Measurements from ENCODE around the gene MMEL1.
"Not testable (repeated sequence)": the region's sequence is repeated elsewhere in the genome, so short reads cannot be mapped to it uniquely, and the experiment has no call there.

MMEL1 gene

DNA sequence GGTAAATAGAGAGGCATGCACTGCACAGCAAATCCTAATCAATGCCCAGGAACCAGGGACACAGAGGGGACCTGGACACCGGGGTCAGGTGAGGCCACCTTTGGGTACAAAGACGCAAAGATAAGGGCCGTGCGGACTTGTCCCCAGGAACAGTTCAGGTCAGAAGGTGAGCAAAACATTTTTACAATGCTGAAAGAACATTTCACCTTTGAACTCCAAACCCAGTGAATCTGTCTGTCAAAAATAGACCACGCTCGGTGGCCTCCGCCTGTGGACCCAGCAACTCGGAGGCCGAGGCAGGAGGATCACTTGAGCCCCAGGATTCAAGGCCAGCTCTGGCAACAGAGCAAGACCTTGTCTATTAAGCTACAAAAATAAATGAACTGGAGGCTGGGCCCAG, 61.5 kb downstream of the MMEL1 start:
- no peak for DNase-seq

DNA sequence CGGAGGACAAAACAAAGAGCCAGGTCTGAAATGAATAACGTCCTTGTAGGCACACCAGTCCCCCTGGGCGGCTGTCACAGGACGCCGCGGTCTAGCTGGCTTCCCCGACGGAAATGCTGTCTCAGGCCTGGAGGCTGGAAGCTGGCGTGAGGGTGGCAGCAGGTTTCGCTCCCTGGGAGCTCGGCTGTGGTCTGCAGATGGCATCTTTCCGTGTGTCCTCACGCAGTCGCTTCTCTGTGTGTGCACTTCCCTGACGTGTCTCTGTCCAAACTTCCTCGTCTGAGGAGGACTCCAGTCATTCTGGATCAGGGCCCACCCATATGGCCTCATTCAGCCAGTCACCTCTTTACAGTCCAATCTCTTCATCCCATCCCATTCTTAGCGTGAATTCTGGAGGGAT, 62.5 kb downstream of the MMEL1 start:
- no peak for DNase-seq

DNA sequence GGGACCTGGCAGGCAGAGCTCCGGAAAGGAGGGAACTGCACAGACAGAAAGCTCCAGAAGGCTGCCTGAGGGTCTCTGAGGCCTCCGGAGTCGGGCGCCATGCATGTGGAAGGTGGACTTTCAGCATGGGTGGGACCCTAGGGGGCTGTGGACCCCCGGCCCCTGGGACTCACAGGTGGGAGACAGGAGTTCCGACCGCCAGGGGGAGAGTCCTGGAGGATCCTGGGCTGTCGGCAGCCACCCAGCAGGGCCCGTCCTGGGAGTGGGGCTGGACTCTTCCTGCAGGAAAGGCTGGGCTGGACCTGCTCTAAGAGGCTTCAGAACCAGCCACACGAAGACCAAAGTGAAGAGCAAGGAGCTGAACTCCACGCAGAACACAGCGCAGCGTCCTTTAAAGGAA, 63.1 kb downstream of the MMEL1 start:
- DNase-seq: not testable (repeated sequence)

DNA sequence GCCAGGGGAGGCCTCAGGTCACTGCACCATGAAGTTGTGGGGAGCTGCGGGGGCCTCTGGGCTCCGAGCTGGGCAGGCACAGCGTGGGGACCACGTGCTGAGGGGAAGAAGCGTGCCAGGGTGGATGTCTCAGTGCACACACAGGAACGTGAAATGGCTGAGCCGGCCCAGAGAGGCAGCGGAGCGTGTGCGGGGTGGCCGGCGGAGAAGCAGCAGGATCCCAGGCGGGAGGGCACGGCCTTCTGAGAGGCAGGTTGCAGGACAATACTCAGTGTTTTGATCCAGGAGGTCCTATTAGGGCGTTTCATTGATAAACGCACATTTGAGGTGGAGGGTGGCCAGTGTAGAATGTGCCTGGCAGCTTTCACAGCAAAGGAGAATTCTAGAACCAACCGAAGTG, 63.8 kb downstream of the MMEL1 start:
- no peak for DNase-seq

DNA sequence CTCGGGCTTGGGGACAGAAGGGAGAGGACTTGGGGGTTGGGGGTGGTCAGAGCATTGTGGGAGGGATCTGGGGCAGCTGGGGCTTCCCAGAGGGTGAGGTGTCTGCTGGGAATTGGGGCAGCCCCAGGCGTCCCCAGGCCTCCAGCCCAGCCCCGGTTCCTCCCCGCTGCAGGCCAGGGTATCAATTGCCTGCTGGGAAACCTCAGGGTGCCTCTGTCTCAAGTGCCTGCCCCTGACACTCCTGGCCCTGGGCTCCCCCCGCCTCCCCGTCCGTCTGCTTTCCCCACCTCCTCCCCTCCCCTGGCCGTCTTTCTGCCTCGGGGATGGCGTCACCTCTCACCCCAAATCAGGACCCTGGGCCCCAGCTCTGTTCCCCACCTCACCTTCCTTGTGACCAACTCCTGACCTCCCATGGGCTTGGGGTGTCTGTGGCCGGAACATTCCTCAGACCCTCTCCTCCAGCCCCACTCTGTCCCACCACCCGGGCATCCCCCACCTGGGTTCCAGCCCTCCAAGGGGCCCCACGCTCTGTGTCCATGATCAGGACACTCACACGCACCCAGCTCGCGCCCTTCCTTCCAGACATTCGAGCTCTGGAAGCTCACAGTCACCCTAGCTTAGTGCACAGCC, 64.5 kb downstream of the MMEL1 start:
- not testable (repeated sequence) for DNase-seq

DNA sequence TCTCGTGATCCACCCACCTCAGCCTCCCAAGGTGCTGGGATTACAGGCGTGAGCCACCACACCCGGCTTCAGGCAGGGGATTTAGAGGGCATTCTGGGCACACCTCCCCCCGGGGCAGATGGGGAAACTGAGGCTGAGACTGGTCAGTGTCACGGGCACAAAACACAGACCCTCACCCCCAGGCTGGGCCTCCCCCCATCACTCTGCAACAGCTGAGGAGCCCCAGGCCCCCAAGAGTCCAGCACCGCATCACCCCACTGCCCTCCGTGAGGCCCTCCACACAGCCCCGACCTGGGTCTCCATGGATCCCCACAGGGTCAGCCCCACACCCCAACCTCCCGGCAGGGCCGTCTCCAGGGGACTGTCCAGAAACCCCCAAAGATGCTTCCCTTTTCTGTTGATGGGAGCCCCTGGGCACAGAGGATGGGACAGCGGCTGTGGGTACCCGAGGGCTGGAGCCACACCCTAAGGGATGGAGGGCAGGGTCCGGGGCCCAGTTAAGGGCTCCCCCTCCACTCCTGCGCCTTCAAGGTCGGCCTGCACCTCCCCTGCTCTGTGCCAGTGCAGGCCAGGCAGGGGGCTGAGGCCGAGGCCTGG, 65.6 kb downstream of the MMEL1 start:
- no peak for DNase-seq

DNA sequence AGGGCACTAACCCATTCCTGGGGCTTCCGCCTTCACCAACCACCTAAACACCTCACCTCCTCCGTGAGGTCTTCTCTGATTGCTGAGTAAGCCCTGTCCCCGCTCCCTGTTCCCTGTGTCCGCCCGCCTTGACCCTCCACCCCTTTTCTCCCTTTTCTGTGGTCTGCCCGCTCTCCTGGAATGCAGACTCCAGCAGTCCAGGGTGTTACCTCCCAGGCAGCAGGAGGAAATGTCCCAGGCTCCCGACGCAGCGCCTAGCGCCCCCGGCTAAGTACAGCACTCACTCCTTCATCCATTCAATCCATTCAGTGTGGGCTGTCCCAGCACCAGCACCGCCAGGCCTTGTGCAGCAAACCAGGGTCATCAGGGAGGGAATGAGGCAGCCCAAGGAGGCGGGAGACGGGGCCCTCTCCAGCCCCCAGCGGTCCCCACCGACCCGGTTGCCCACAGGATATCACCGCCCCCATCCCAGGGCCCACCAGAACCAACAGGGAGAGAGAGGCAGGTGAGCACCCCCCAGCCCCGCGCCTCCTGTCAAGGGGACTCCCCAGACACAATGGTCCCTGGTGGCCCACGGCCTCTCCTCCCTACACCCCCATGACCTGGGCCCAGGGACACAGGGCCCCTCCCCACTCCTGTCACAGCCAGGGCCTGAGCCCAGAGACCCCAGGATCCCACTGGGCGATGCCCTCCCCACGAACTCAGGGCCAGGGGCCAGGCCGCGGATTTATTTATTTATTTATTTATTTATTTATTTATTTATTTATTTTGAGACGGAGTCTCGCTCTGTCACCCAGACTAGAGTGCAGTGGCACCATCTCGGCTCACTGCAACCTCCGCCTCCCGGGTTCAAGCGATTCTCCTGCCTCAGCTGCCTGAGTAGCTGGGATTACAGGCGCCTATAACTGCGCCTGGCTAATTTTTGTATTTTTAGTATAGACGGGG, 66.4 kb downstream of the MMEL1 start:
- DNase-seq: no peak

DNA sequence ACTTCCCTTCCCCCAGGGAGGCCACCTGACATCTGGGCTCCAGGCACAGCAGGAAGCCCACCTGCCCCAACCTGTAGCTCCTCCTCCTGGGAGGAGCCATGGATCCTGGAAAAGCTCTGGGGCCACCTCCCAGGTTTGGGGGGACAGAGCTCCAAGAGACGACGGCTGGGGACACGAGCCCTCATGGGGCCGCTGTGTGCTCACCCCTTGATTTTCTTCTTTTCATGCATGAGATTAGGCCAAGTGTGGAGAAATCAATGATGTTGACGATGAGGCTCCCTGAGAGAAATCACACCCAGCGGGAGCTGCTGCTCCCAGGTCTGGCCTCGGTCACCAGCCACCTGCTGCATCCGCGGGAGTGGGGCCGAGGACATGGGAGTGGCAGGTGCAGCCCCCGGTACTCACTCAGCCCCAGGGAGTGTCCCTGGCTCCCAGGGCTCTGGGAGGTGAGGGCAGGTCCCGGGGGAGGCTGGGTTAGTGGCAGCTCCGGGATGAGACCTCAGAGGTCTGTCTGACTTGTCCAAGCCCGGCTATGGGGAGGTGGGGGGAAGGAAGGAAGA, 67.9 kb downstream of the MMEL1 start:
- DNase-seq: peak; percentile 73

DNA sequence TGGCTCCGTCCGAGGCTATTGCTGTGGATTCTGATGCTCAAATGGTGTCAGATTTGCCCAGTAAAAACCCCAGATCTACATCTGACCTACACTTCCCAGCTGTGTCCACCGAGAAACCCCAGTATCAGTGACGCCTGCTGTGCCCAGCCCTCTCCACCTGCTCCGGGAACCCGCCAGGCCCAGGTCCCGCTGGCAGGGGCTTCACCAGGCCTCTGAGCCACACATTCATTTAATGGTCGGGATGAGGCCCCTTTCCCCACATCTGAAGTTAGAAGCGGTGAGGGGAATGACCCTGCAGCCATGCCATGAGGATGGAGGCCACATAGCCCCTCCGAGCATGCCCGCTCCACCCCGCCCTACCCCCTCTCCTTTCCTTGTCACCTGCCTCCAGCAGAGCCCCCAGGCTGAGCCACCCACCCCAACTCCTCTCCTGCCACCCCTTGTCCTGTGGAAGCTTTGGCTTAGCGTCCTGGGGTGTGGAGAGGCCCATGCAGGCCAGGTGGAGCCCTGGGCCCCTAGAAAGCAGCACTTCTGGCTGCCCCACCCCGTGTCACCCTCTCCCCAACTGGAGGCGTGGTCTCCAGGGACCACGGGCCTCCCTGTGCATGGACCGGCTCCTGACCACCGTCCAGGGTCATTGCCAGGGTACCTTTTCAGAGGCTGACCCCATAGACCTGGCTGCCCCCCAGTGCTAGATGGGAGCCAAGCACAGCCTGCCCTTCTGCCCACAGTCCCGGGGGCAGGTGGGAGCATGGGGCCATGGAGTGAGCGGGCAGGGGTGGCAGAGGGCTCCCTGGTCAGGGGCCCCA, 68.6 kb downstream of the MMEL1 start:
- DNase-seq: no peak

DNA sequence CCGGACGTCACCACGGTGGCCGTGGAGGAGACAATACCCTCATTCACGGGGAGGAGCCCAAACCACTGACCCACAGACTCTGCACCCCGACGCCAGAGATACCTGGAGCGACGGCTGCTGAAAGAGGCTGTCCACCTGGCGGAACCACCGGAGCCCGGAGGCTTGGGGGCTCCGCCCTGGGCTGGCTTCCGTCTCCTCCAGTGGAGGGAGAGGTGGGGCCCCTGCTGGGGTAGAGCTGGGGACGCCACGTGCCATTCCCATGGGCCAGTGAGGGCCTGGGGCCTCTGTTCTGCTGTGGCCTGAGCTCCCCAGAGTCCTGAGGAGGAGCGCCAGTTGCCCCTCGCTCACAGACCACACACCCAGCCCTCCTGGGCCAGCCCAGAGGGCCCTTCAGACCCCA, 69.6 kb downstream of the MMEL1 start:
- no peak for DNase-seq

DNA sequence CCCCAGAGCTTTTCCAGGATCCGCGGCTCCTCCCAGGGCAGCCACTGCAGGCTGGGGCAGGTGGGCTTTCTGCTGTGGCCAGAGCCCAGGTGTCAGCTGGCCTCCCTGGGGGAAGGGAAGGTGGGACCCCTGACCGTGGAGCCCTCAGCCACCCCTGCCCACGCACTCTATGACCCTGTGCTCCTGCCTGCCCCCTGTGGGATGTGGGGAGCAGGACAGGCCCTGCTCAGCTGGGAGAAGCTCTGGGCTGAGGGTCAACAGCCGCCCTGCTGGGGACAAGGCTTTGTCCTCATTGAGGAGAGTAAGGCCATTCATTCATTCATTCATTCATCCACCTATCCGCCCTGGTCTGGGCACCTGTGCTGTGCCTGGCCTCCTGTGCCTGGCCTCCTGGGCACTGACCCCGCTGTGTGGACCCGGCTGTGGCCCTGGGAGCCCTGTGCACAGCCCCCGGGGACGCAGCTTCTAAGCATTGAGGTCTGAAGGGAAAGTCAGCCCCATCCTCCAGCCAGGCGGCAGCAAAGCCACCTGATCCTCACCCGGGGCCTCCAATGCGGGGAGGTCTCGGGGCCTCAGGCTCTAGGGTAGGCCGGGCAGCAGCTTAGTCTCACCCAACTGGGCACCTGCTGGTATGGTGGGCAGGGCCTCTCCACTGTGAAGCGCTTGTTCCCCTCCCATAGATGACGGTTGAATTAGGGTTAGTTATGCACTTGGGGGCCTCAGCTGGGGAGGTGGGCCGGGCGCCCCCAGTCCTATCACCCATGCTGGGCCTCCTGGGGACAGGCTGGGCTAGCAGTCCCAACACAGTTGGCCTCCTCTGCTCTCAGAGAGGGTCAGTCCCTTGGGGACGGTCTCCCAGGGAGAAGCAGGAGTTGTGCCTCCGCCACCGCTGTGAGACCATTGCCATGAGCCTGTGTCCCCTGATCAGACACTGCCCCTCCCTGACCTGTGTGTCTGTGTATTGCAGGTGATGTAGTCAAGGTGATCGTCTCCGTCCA, 70.6 kb downstream of the MMEL1 start:
- no peak for DNase-seq

DNA sequence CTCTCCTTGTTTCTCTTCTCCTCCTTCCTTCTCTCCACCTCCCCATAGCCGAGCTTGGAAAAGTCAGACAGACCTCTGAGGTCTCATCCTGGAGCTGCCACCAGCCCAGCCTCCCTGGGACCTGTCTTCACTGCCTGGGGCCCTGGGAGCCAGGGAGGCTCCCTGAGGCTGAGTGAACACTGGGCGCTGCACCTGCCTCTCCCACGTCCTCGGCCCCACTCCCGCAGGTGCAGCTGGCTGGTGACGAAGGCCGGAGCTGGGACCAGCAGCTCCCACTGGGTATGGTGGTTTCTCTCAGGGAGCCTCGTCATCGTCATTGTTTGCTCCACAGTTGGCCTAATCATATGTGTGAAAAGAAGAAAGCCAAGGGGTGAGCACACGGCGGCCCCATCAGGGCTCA, 71.4 kb downstream of the MMEL1 start:
- peak; percentile 41 for DNase-seq

DNA sequence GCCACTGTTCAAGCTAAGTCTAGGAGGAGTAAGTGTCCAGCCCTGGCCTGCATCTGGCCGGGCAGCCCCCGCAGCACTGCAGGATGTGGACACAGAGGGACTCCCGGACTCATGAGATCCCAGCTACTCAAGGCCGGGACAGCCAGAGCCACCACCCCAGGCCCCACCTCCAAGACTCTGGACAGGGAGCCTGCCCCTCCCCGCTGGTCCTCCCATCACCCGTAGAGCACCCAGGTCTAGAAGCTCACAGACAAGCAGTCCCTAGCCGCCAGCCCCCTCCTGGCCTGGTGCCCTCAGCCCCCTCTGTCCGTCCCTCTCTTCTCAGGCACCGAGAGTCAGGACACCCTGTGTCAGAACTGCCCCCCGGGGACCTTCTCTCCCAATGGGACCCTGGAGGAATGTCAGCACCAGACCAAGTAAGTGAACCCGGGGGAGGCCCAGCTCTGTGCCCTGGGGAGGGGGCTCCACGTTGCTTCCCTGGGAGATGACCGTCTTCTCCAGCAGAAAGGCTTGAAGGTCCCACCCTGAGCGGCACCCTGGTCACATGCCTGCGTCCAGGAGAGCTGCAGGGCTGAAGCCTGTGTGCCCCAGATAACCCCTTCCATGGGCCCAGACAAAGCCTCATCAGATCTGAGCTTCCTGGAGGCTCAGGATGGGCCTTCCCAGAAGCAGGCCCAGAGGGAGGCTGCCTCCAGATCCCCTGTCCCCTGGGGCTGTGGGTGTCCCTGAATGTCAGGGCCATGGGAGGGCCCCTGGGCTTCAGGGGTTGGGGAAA, 72.3 kb downstream of the MMEL1 start:
- DNase-seq: no peak

DNA sequence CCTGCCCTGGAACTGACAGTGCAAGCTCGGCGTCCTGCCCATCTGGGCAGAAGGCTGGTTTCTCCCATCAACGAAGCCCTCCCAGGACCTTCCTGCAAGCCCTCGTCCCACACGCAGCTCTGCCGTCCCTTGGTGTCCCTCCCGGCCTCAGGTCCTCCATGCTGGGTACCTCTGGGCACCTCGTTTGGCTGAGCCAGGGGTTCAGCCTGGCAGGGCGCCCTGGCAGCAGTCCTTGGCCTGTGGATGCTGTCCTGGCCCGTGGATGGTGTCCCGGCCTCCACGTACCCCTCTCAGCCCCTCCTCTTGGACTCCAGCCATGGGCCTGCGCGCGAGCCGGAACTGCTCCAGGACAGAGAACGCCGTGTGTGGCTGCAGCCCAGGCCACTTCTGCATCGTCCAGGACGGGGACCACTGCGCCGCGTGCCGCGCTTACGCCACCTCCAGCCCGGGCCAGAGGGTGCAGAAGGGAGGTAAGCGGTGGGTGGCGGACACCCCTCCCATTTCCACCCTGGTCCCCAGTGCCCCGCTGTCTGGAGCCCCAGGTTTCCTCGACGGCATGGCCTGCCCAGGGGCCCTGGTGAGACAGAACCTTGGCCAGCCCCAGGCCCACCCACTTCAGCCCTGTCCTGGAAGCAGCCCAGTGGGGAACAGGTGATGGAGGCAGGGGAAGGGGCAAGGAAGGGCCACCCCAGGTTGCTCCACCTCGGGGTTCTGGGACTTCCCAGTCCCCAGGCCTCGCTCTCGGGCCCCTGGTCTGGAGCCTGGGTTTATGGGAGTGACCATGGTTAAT, 73.1 kb downstream of the MMEL1 start:
- DNase-seq: no peak

DNA sequence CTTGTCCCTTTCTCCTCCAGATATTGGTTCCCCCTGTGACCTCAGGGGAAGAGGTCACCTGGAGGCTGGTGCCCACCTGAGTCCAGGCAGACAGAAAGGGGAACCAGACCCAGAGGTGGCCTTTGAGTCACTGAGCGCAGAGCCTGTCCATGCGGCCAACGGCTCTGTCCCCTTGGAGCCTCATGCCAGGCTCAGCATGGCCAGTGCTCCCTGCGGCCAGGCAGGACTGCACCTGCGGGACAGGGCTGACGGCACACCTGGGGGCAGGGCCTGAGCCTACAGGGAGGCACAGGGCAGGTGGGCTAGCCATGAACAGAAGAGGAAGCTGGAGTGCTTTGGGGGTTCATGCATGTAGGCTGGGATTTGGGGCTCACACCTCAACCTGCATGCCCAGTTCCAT, 74.0 kb downstream of the MMEL1 start:
- DNase-seq: no peak

DNA sequence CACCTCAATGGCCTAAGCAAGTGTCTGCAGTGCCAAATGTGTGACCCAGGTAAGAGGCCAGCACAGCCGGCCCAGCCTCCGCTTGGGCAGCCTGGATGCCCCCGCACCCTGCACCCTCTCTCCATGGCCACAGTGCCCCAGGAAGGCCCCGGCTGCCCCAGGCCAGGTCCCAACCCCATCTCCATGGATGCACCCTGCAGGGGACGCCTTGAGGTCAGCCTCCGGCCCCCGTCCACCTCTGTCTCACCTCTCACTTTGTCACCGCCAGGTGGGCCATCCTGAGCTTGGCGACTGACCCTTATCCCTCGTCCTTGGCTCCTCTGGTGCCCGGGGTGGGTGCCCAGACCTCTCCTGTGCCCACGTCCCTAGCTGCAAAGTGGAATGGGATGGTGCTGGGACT, 74.4 kb downstream of the MMEL1 start:
- no peak for DNase-seq

DNA sequence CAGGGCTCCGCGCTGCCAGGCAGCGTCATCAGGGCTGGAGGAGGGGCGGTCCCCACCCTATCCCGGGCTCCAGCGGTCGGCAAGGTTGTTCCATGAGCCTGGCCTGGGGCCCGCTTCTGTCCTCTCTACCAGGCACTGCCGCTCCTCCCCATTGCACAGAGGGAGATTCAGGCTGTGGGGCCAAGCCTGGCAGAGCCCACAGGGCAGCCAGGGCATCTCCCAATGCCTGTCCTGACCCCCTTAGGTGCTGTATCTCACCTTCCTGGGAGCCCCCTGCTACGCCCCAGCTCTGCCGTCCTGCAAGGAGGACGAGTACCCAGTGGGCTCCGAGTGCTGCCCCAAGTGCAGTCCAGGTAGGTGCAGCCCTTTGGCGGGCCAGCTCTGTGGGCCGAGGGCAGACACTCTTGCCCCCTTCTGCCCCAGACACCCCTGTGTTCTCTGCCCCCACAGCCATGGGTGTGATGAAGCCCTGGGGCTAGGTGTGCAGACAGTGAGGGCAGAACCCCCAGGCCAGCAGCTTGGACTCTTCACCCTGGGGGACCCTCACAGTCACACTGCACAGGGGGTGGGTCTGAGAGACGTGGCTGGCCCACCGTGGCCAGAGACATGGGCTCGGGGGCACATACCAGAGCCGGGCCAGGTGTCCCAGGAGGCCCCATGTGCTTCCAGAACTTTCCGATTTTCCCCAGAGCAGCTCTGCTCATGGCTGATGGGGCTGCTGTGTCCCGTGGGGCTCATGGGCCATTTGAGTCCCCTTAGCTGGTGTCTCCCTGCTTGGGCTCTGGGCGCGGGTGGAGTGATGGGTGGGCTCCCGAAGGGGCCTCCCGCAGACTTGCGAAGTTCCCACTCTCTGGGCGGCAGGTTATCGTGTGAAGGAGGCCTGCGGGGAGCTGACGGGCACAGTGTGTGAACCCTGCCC, 75.1 kb downstream of the MMEL1 start:
- DNase-seq: no peak

DNA sequence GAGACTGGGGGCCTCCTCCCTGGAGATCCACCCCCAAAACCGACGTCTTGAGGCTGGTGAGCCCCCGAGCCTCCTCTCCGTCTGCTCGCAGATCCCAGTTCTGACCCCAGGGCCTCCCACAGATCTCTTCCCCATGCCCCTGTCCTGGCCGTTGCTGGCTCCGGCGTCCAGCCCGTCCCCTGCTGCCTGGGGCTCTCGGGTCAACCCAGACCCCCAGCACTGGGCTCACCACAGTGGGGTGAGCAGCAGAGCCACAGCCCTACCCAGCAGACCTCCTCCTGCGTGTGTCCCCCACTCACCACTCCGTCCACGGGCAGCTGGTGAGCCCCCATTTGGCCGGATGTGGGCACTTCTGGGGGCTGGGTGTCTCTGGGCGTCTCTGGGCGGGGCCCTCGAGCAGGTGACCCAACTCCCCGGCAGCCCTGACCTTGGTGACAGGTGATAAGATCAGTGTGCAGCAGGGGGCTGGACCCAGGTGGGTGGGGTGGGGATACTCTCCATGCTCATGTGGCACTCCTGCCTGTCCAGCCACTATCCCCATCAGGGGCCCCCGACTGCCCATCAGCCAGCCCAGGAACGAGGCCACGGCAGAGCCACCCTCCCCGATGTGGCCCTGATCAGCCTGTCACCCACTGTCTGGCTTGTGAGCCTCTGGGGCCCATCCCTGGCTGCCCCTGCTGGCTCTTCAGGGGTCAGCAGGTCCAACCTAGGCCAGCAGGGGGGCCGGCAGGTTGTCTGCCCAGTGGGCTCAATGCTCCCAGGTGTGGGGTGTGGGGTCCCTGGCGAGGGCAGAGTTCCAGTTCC, 75.9 kb downstream of the MMEL1 start:
- peak; percentile 44 for DNase-seq
